ENCODE data around the gene EXT2.

Gene EXT2

DNA sequence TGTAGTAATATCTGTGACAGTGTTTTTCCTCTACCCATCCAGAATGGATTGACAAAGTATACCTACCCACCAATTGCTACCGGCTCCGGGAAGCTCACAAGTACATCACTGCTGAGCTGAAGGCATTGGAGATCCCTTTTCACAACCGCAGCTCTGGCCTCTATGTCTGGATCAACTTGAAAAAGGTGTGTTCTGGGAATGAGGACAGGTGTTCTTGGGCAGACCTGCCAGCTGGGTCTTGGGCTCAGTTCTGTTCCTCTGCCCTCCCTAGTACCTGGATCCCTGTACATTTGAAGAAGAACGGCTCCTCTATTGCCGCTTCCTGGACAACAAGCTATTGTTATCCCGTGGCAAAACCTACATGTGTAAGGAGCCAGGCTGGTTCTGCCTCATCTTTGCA lies 37.2 kb upstream of the EXT2 start:
- TF ChIP-seq ZFX (IDR thresholded peaks at IDR 0.05): no peak
- TF ChIP-seq, protein P1, sequence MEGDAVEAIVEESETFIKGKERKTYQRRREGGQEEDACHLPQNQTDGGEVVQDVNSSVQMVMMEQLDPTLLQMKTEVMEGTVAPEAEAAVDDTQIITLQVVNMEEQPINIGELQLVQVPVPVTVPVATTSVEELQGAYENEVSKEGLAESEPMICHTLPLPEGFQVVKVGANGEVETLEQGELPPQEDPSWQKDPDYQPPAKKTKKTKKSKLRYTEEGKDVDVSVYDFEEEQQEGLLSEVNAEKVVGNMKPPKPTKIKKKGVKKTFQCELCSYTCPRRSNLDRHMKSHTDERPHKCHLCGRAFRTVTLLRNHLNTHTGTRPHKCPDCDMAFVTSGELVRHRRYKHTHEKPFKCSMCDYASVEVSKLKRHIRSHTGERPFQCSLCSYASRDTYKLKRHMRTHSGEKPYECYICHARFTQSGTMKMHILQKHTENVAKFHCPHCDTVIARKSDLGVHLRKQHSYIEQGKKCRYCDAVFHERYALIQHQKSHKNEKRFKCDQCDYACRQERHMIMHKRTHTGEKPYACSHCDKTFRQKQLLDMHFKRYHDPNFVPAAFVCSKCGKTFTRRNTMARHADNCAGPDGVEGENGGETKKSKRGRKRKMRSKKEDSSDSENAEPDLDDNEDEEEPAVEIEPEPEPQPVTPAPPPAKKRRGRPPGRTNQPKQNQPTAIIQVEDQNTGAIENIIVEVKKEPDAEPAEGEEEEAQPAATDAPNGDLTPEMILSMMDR (conservative IDR thresholded peaks at IDR 0.05): no peak
- H3K27ac ChIP-seq: no peak overlapping the region

DNA sequence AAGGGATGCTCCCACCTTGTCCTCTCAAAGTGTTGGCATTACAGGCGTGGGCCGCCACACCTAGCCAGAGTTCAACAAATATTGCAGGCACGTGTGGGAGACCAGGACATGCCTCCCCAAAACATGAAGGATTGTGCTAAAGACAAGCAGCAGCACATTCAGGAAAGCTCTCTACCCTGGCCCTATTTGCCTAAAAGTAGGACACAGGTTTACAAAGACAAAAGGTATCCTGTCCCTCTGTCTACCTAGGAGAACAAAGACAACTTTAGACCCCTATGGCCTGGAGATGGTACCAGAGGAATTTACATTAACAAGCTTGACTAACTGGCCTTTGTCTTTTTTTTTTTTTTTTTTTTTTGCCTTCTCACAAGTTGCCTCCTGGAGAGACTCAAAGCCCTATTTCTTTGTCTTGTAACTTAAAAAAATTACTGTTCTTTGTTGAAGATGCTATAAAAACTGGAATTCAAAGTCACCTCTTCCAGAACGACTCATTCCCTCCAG lies 30.3 kb upstream of the EXT2 start:
- TF ChIP-seq, protein P1 (conservative IDR thresholded peaks at IDR 0.05): no peak
- no peak for TF ChIP-seq ZFX (IDR thresholded peaks at IDR 0.05)
- H3K27ac ChIP-seq: no peak overlapping the region

DNA sequence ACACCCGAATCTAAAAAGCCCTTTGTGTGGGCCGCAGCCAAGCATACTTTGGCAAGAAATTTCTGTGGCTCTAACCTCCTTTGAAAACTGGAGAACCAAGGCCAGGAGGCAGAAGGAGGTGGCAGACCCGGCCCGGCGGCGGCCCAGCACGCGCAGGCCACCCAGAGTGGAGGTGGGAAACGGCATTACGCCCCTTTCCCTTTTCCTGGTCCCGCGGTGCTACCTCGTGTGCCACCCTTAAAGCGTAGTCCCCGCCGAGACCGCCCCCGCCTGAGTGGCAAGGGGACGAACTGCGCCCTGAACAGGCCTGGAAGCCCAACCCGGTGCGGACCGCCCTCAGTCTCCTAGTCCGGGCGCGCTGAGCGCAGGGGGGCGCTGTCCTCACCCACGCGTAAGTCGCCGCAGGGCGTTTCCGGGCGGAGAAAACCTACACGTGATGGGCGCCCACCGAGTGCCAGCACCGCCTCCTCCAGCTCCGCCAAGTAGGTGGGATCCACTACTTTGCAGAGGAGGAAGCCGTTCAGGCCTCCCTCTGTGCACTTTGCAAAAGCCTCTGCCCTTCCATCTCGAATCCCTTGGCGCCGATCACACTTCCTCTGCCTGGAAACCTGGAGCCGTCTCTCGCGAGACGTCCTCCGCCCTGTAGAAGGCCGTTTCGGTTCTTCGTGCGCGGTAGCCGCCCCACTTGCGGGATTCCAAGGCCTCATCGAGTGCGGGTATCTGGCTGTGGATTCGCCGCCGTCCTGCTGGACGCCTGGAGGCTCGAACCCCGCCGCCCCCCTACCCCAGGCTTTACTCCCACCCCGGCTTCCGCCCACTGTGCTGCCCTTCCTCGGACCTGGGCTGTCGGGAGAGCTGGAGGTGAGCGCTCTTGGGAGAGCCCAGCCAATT lies 29.4 kb upstream of the EXT2 start, which contains the start of gene ACCS:
TSS of gene ACCS (plus strand) at position 430 of the 891 bp plus-strand sequence. CDS start 1,358 bp downstream, outside the sequence.
- no peak within 1 kb of the TSS for H3K27ac ChIP-seq
- no peak for TF ChIP-seq ZFX (IDR thresholded peaks at IDR 0.05)
- TF ChIP-seq, protein P1 (conservative IDR thresholded peaks at IDR 0.05): no peak

DNA sequence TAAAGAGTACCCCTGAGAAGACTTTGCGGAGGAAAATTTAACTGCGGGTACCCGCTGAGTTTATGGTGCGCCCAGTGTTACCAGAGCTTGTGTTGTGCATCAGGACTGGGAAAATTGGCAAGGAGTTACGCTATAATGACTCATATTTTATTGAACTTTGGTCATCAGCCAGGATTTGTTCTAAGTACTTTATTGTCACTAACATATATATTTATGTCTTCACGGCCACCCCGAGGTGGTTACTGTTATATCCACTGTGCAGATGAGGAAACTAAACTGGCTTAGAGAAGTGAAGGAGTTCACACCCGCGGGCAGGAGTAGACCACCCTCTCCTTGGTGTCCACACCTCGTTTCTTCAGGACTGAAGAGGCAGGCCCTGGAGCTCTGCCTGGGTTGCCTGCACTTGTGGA lies 28.7 kb upstream of the EXT2 start:
- no peak overlapping the region for H3K27ac ChIP-seq
- TF ChIP-seq, protein P1 (conservative IDR thresholded peaks at IDR 0.05): no peak
- TF ChIP-seq ZFX (IDR thresholded peaks at IDR 0.05): no peak

DNA sequence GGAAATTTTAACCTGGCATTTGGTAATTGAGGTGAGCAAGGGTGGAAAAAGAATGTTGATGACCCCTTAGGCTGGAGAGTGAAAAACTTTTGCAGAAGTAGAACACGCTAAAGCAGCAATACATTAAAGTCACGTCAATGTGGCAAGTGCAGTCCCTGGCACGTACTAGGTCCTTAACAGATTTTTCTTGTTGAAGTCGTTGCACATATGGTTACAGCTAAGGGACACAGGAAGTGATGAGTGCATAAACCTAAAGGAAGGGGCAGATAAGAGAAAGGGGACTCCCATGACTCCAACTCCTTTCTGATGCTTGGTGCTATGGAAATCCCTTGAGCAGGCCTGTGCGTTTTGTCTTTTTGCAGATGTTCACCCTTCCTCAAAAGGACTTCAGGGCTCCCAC lies 28.2 kb upstream of the EXT2 start:
- no peak for TF ChIP-seq ZFX (IDR thresholded peaks at IDR 0.05)
- TF ChIP-seq, protein P1 (conservative IDR thresholded peaks at IDR 0.05): no peak
- no peak overlapping the region for H3K27ac ChIP-seq

DNA sequence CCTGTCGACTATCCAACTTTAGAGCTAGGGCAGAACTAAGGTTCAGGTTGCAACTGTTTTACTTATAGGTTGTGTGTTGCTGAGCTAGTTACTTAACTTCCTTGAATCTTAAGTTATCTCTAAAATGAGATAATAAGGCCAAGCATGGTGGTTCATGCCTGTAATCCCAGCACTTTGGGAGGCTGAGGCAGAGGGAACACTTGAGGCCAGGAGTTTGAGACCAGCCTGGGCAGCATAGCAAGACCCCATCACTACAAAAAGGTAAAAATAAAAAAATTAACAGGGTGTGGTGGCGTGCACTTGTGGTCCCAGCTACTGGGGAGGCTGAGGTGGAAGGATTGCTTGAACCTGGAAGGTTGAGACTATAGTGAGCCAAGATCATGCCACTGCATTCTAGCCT lies 27.3 kb upstream of the EXT2 start:
- TF ChIP-seq ZFX (IDR thresholded peaks at IDR 0.05): no peak
- TF ChIP-seq, protein P1 (conservative IDR thresholded peaks at IDR 0.05): no peak

DNA sequence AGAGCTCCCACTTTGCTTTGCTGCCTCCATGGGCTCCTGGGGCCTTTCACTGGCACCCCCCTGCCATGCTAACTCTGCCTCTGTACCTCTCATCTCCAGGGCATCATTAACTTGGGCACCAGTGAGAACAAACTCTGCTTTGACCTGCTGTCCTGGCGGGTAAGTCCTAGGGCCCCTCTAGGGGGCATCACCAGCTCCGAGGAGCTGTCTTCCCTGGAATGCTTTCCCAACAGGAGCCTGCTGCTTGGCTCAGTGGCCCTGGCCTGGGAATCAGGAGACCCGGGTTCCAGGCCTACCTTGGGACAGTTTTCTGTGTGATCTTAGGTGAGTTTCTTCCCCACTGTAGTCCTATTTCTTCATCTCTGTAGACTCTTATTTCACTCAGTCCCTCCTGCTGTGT lies 24.3 kb upstream of the EXT2 start:
- TF ChIP-seq, protein P1 (conservative IDR thresholded peaks at IDR 0.05): no peak
- TF ChIP-seq ZFX (IDR thresholded peaks at IDR 0.05): no peak
- no peak overlapping the region for H3K27ac ChIP-seq

More for the DNA sequence above, 27.3 kb upstream of the EXT2 start:
- H3K27ac ChIP-seq: no peak overlapping the region

Measured in C4-2B (cell line).